Measurements from ENCODE around the gene FHIP1A. TPM values are rescaled to one million over a fixed set of nuclear protein-coding genes. Genes with fewer than 3 reads are reported as not detected.

FHIP1A gene
- total and polyA plus RNA-seq, 5 donors, result 2.4 to 20.2 (median 13.8) TPM

- ATAC-seq (no peak), DNase-seq (no peak)
- H3K4me1 ChIP-seq (ENCODE audit: control insufficient read depth, insufficient read depth, low read length), result no peaks in the 10 kb centered on the region
- no peaks in the 10 kb centered on the region for H3K9me3 ChIP-seq (ENCODE audit: control insufficient read depth, low read length)
- no peaks in the 10 kb centered on the region for H3K27me3 ChIP-seq (ENCODE audit: control insufficient read depth, insufficient read depth)
- H3K27ac ChIP-seq (ENCODE audit: low read length), result no peak overlapping the region
- no peak overlapping the region for H3K4me3 ChIP-seq (ENCODE audit: low read length)
- WGBS, result 92% methylated on average over 2 of the region's 2 CpGs
- intact Hi-C loops (cut with DNase I), result no loop called here
Measured at GRCh38 chr4:151417766-151418376, 8.9 kb downstream of the FHIP1A start.

GRCh38 chr4:151418385-151418784, 9.4 kb downstream of the FHIP1A start:
- Histone ChIP-seq H3K4me3 (ENCODE audit: low read length) (no peak overlapping the region), H3K27me3 (ENCODE audit: control insufficient read depth, insufficient read depth) (no peaks in the 10 kb centered on the region), H3K4me1 (ENCODE audit: control insufficient read depth, insufficient read depth, low read length) (no peaks in the 10 kb centered on the region), H3K9me3 (ENCODE audit: control insufficient read depth, low read length) (no peaks in the 10 kb centered on the region), H3K27ac (ENCODE audit: low read length) (no peak overlapping the region)
- DNase-seq, result no peak
- intact Hi-C loops (cut with DNase I), result no loop called here
- ATAC-seq, result no peak

- H3K4me3 ChIP-seq (ENCODE audit: low read length), result no peak overlapping the region
- no peaks in the 10 kb centered on the region for H3K27me3 ChIP-seq (ENCODE audit: control insufficient read depth, insufficient read depth)
- no peak overlapping the region for H3K27ac ChIP-seq (ENCODE audit: low read length)
- no peaks in the 10 kb centered on the region for H3K9me3 ChIP-seq (ENCODE audit: control insufficient read depth, low read length)
- DNase-seq (no peak), ATAC-seq (no peak)
- 99% methylated on average over 1 of the region's 1 CpG for WGBS
- no peaks in the 10 kb centered on the region for H3K4me1 ChIP-seq (ENCODE audit: control insufficient read depth, insufficient read depth, low read length)
- intact Hi-C loops (cut with DNase I), result no loop called here
Measured at GRCh38 chr4:151418856-151419255, 9.9 kb downstream of the FHIP1A start.

- Histone ChIP-seq H3K4me3 (ENCODE audit: low read length) (no peak overlapping the region), H3K27ac (ENCODE audit: low read length) (no peak overlapping the region), H3K9me3 (ENCODE audit: control insufficient read depth, low read length) (no peaks in the 10 kb centered on the region), H3K4me1 (ENCODE audit: control insufficient read depth, insufficient read depth, low read length) (no peaks in the 10 kb centered on the region), H3K27me3 (ENCODE audit: control insufficient read depth, insufficient read depth) (no peaks in the 10 kb centered on the region)
- no peak for ATAC-seq
- no peak for DNase-seq
- intact Hi-C loops (cut with DNase I), result no loop called here
Measured at GRCh38 chr4:151420250-151420807, 11.4 kb downstream of the FHIP1A start.

GRCh38 chr4:151422854-151423253, 13.9 kb downstream of the FHIP1A start:
- 82% methylated on average over 3 of the region's 3 CpGs for WGBS
- no peaks in the 10 kb centered on the region for H3K27me3 ChIP-seq (ENCODE audit: control insufficient read depth, insufficient read depth)
- no peak overlapping the region for H3K27ac ChIP-seq (ENCODE audit: low read length)
- DNase-seq, result no peak
- intact Hi-C loops (cut with DNase I), result no loop called here
- H3K4me1 ChIP-seq (ENCODE audit: control insufficient read depth, insufficient read depth, low read length), result no peaks in the 10 kb centered on the region
- no peaks in the 10 kb centered on the region for H3K9me3 ChIP-seq (ENCODE audit: control insufficient read depth, low read length)
- no peak overlapping the region for H3K4me3 ChIP-seq (ENCODE audit: low read length)
- ATAC-seq, result no peak

- no peak overlapping the region for H3K4me3 ChIP-seq (ENCODE audit: low read length)
- no peak overlapping the region for H3K27ac ChIP-seq (ENCODE audit: low read length)
- no peaks in the 10 kb centered on the region for H3K4me1 ChIP-seq (ENCODE audit: control insufficient read depth, insufficient read depth, low read length)
- no peaks in the 10 kb centered on the region for H3K9me3 ChIP-seq (ENCODE audit: control insufficient read depth, low read length)
- no peak for DNase-seq
- WGBS, result 61% methylated on average over 1 of the region's 1 CpG
- H3K27me3 ChIP-seq (ENCODE audit: control insufficient read depth, insufficient read depth), result no peaks in the 10 kb centered on the region
- ATAC-seq, result no peak
- intact Hi-C loops (cut with DNase I), result no loop called here
Measured at GRCh38 chr4:151426513-151426912, 17.5 kb downstream of the FHIP1A start.

GRCh38 chr4:151427266-151427665, 18.3 kb downstream of the FHIP1A start:
- no peaks in the 10 kb centered on the region for H3K27me3 ChIP-seq (ENCODE audit: control insufficient read depth, insufficient read depth)
- intact Hi-C loops (cut with DNase I), result no loop called here
- no peak for DNase-seq
- 83% methylated on average over 1 of the region's 1 CpG for WGBS
- H3K4me1 ChIP-seq (ENCODE audit: control insufficient read depth, insufficient read depth, low read length), result no peaks in the 10 kb centered on the region
- H3K9me3 ChIP-seq (ENCODE audit: control insufficient read depth, low read length), result no peaks in the 10 kb centered on the region
- H3K4me3 ChIP-seq (ENCODE audit: low read length), result no peak overlapping the region
- ATAC-seq, result no peak
- no peak overlapping the region for H3K27ac ChIP-seq (ENCODE audit: low read length)

- no peak for DNase-seq
- intact Hi-C loops (cut with DNase I), result no loop called here
- no peak overlapping the region for H3K27ac ChIP-seq (ENCODE audit: low read length)
- H3K4me1 ChIP-seq (ENCODE audit: control insufficient read depth, insufficient read depth, low read length), result no peaks in the 10 kb centered on the region
- ATAC-seq, result no peak
- no peaks in the 10 kb centered on the region for H3K9me3 ChIP-seq (ENCODE audit: control insufficient read depth, low read length)
- H3K27me3 ChIP-seq (ENCODE audit: control insufficient read depth, insufficient read depth), result no peaks in the 10 kb centered on the region
- H3K4me3 ChIP-seq (ENCODE audit: low read length), result no peak overlapping the region
- WGBS, result 85% methylated on average over 3 of the region's 3 CpGs
Measured at GRCh38 chr4:151428346-151428745, 19.4 kb downstream of the FHIP1A start.

GRCh38 chr4:151429957-151430570, 21.1 kb downstream of the FHIP1A start:
- no peak overlapping the region for H3K27ac ChIP-seq (ENCODE audit: low read length)
- intact Hi-C loops (cut with DNase I), result no loop called here
- 33% methylated on average over 1 of the region's 1 CpG for WGBS

GRCh38 chr4:151430740-151431457, 21.9 kb downstream of the FHIP1A start:
- H3K4me1 ChIP-seq (ENCODE audit: control insufficient read depth, insufficient read depth, low read length), result no peaks in the 10 kb centered on the region
- intact Hi-C loops (cut with DNase I), result no loop called here
- no peak for ATAC-seq
- no peak for DNase-seq
- no peak overlapping the region for H3K4me3 ChIP-seq (ENCODE audit: low read length)
- H3K27ac ChIP-seq (ENCODE audit: low read length), result no peak overlapping the region
- H3K27me3 ChIP-seq (ENCODE audit: control insufficient read depth, insufficient read depth), result no peaks in the 10 kb centered on the region
- 79% methylated on average over 6 of the region's 6 CpGs for WGBS
- H3K9me3 ChIP-seq (ENCODE audit: control insufficient read depth, low read length), result no peaks in the 10 kb centered on the region

More at GRCh38 chr4:151429957-151430570, 21.1 kb downstream of the FHIP1A start:
- DNase-seq (no peak), ATAC-seq (no peak)
- no peaks in the 10 kb centered on the region for H3K4me1 ChIP-seq (ENCODE audit: control insufficient read depth, insufficient read depth, low read length)
- H3K9me3 ChIP-seq (ENCODE audit: control insufficient read depth, low read length), result no peaks in the 10 kb centered on the region
- no peak overlapping the region for H3K4me3 ChIP-seq (ENCODE audit: low read length)
- no peaks in the 10 kb centered on the region for H3K27me3 ChIP-seq (ENCODE audit: control insufficient read depth, insufficient read depth)

GRCh38 chr4:151431728-151432127, 22.8 kb downstream of the FHIP1A start:
- DNase-seq (no peak), ATAC-seq (no peak)
- Histone ChIP-seq H3K27me3 (ENCODE audit: control insufficient read depth, insufficient read depth) (no peaks in the 10 kb centered on the region), H3K4me1 (ENCODE audit: control insufficient read depth, insufficient read depth, low read length) (no peaks in the 10 kb centered on the region), H3K4me3 (ENCODE audit: low read length) (no peak overlapping the region), H3K27ac (ENCODE audit: low read length) (no peak overlapping the region), H3K9me3 (ENCODE audit: control insufficient read depth, low read length) (no peaks in the 10 kb centered on the region)
- intact Hi-C loops (cut with DNase I), result no loop called here

All from right cardiac atrium (tissue), 5 donors.